Esophagus muscularis mucosa (tissue), 4 donors: Measurements from ENCODE around the gene NT5M.

ENCODE experiments used
- CTCF ChIP-seq, 3 experiments: fragments of 200-600 bp in 2 of 3; fragments of 450-650 bp in 1 of 3; sonication (generic) in 2 of 3; IDR thresholded peaks; one replicate each; pipeline ENCODE4 v1.5.1; 2017 to 2019; ENCODE audit warnings: antibody characterized with exemption in 3 of 3, mild to moderate bottlenecking in 2 of 3, moderate library complexity in 1 of 3
- EP300 ChIP-seq: sonication (generic); formaldehyde crosslinking; IDR thresholded peaks from one replicate; pipeline ENCODE4 v1.6.1; 2017; ENCODE audit warnings: antibody characterized with exemption
- POLR2AphosphoS5 ChIP-seq, 2 donors: sonication (generic); formaldehyde crosslinking; IDR thresholded peaks; one replicate each; pipeline ENCODE4 v1.6.1; 2017; ENCODE audit warnings: antibody characterized with exemption in 2 of 2

- TF ChIP-seq CTCF (IDR thresholded peaks at IDR 0.05) (no peak), EP300 (no peak), POLR2AphosphoS5 (IDR thresholded peaks at IDR 0.05) (no peak)
Measured at GRCh38 chr17:17254036-17254435, 49.1 kb upstream of the NT5M start.
